Sigmoid colon (tissue), 7 donors: ENCODE results near the gene TRH. TPM values are rescaled to one million over a fixed set of nuclear protein-coding genes. Genes with fewer than 3 reads are reported as not detected.

Experiments used
- DNase-seq: peaks from one replicate; pipeline ENCODE4 v3.0.0-alpha.2; 2019
- H3K27ac ChIP-seq, 4 donors: fragments of 200-600 bp; sonication (generic); one replicate each; pipeline ENCODE4 v1.5.1; 2016 to 2019; ENCODE audit warnings: mild to moderate bottlenecking in 1 of 4
- H3K27me3 ChIP-seq, 3 donors: fragments of 200-600 bp; sonication (generic); one replicate each; pipeline ENCODE4 v1.5.1; 2019; ENCODE audit warnings: mild to moderate bottlenecking in 1 of 3
- H3K36me3 ChIP-seq, 4 donors: fragments of 200-600 bp; sonication (generic); one replicate each; pipeline ENCODE4 v1.5.1; 2016 to 2019
- H3K4me1 ChIP-seq, 4 donors: fragments of 200-600 bp; sonication (generic); one replicate each; pipeline ENCODE4 v1.5.1; 2017 to 2019
- H3K4me3 ChIP-seq, 4 donors: fragments of 200-600 bp; sonication (generic); one replicate each; pipeline ENCODE4 v1.5.1; 2017 to 2019; ENCODE audit warnings: mild to moderate bottlenecking in 2 of 4, moderate library complexity in 1 of 4
- H3K9me3 ChIP-seq, 4 donors: fragments of 200-600 bp in 3 of 4; sonication (generic) in 3 of 4; one replicate each; pipeline versions ENCODE4 v1.5.1 to v1.6.1; 2013 to 2019
- EP300 ChIP-seq, 4 donors: sonication (generic); formaldehyde crosslinking; IDR thresholded peaks; one replicate each; pipeline ENCODE4 v1.6.1; 2017; ENCODE audit warnings: antibody characterized with exemption in 4 of 4
- POLR2A ChIP-seq, 2 donors: fragments of 450-650 bp; IDR thresholded peaks; one replicate each; pipeline ENCODE4 v1.6.1; 2016; ENCODE audit warnings: antibody characterized with exemption in 2 of 2, mild to moderate bottlenecking in 2 of 2, moderate library complexity in 2 of 2
- POLR2AphosphoS5 ChIP-seq, 4 donors: sonication (generic); formaldehyde crosslinking; IDR thresholded peaks; one replicate each; pipeline ENCODE4 v1.6.1; 2017; ENCODE audit warnings: antibody characterized with exemption in 4 of 4
- WGBS, 2 donors: extraction: QIAGEN DNeasy Blood & Tissue Kit; methylation state at CpG; one replicate each; pipeline ENCODE4 v1.1.7; 2013; 5-methylcytosine and 5-hydroxymethylcytosine counted together
- intact Hi-C: fragments of 100-400 bp; cut with DNase I; formaldehyde crosslinking; loops from one replicate; pipeline ENCODE4 v1.15.1; 2023
- polyA plus RNA-seq, 3 donors: library from polyadenylated mRNA; stranded (reverse); fragments of 200-250 nt; gene quantifications; one replicate each; pipeline ENCODE4 v1.2.3, GENCODE V29; 2013
- total RNA-seq, 4 donors: library from RNA; depleted of rRNA; stranded (reverse); fragments of >200 nt; gene quantifications; one replicate each; pipeline ENCODE4 v1.1.0, GENCODE V29; 2016
- TF ChIP-seq, protein P1 (sequence below), 4 experiments: fragments of 450-650 bp in 3 of 4; fragments of 200-600 bp in 1 of 4; IDR thresholded peaks; one replicate each; pipeline ENCODE4 v1.5.1; 2016 to 2019; ENCODE audit warnings: antibody characterized with exemption in 4 of 4, mild to moderate bottlenecking in 3 of 4, moderate library complexity in 2 of 4
- donor health status: healthy with polysubstance abuse.
- donor health status: Bipolar disorder and iron deficiency.
- donor health status: healthy.

TRH gene
- total and polyA plus RNA-seq, 7 donors = 0.03 TPM; not detected in 6

DNA sequence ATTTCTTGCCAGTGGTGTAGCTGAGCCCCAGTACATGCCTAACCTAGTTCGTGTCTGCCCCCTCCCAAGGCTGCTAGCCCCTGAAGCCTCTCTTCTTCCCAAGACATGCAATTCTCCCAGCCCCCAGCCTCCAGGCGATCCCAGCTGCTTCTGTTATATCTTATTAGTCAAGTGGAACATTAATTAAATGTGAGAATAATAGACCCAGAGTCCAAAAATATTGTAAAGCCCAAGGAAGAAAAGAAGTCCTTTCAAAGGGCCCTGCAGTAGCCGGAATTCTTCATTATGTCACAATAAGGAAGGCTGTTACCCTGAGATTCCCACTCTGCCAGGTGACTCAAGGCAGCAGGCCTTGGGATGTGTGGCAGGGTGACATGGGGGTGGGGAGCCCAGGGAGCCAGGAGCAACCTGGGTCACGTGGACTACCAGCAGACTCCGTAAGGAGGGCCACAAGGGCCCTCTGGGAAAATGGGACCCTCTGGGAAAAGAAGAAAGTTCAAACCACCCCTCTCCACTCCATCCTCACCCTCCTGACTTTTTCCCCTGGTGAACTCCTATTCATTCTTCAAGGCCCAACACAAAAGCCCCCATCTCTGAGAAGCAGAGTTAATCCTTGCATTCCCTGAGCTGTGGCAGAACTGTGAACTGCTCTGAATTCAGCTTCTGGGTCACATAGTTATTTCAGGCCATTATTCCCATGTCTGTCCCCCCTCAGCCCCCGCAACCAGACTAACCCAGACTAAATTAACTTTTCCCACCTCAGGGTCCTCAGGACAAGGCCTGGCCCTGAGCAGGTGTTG is 21.8 kb upstream of the TRH start:
- TF ChIP-seq POLR2AphosphoS5 (IDR thresholded peaks at IDR 0.05) (no peak), EP300 (IDR thresholded peaks at IDR 0.05) (no peak), POLR2A (IDR thresholded peaks at IDR 0.05) (no peak)
- TF ChIP-seq, protein P1, sequence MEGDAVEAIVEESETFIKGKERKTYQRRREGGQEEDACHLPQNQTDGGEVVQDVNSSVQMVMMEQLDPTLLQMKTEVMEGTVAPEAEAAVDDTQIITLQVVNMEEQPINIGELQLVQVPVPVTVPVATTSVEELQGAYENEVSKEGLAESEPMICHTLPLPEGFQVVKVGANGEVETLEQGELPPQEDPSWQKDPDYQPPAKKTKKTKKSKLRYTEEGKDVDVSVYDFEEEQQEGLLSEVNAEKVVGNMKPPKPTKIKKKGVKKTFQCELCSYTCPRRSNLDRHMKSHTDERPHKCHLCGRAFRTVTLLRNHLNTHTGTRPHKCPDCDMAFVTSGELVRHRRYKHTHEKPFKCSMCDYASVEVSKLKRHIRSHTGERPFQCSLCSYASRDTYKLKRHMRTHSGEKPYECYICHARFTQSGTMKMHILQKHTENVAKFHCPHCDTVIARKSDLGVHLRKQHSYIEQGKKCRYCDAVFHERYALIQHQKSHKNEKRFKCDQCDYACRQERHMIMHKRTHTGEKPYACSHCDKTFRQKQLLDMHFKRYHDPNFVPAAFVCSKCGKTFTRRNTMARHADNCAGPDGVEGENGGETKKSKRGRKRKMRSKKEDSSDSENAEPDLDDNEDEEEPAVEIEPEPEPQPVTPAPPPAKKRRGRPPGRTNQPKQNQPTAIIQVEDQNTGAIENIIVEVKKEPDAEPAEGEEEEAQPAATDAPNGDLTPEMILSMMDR (IDR thresholded peaks at IDR 0.05) = no peak
- no peaks in the 10 kb centered on the region for H3K4me1 ChIP-seq
- no peaks in the 10 kb centered on the region for H3K9me3 ChIP-seq
- no peak overlapping the region for H3K4me3 ChIP-seq
- H3K27me3 ChIP-seq = no peaks in the 10 kb centered on the region
- WGBS, 2 donors = 83 to 90% methylated on average over 6 of the region's 6 CpGs
- DNase-seq = no peak
- H3K27ac ChIP-seq = no peak overlapping the region
- intact Hi-C loops = no loop called here
- no peaks in the 10 kb centered on the region for H3K36me3 ChIP-seq

DNA sequence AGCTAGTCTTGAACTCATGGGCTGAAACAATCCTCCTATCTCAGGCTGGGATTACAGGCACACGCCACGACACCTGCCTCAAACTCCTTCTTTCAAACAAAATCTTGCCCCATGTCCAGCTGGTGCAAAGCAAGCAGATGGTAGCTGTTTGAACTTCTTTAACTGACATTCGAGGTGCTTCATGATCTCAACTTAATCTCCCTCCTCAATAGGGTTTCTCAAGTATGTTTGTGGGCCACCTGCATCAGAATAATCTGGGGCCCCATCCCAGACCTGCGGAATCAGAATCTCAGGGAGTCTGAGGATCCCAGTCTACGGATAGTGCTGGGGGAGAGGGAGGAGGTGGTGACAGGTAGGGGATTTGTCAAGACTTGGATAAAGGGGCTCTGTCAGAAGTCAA is 20.9 kb upstream of the TRH start:
- Histone ChIP-seq H3K27me3 (no peaks in the 10 kb centered on the region), H3K4me3 (no peak overlapping the region), H3K4me1 (no peaks in the 10 kb centered on the region), H3K9me3 (no peaks in the 10 kb centered on the region), H3K27ac (no peak overlapping the region), H3K36me3 (no peaks in the 10 kb centered on the region)
- no peak for DNase-seq
- TF ChIP-seq, protein P1 (IDR thresholded peaks at IDR 0.05) = no peak
- TF ChIP-seq EP300 (IDR thresholded peaks at IDR 0.05) = no peak
- no peak for TF ChIP-seq POLR2AphosphoS5 (IDR thresholded peaks at IDR 0.05)
- TF ChIP-seq POLR2A (IDR thresholded peaks at IDR 0.05) = no peak
- 53 to 55% methylated on average over 5 of the region's 5 CpGs for WGBS, 2 donors
- intact Hi-C loops = no loop called here

DNA sequence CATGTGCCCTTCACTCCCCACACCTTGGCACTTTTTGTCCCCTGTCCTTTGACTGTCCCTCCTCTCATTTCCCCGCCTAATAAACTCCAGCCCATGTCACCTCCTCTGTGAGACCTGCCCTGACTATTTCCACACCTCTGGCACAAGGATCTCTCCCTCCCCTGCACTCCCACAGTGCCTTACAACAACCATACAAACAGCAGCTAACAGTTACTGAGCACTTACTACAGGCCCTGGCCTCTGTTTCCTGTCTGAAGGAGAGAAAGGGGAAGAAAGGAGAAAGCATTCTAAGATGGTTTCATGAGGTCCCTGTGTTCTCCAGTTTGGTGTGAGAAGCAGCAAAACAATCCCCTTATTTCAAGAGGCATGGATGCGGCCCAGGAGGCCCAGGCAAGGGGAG is 20.0 kb upstream of the TRH start:
- Histone ChIP-seq H3K4me3 (no peak overlapping the region), H3K27me3 (no peaks in the 10 kb centered on the region), H3K9me3 (no peaks in the 10 kb centered on the region), H3K4me1 (no peaks in the 10 kb centered on the region), H3K27ac (no peak overlapping the region), H3K36me3 (no peaks in the 10 kb centered on the region)
- intact Hi-C loops = no loop called here
- 65 to 67% methylated on average over 2 of the region's 2 CpGs for WGBS, 2 donors
- TF ChIP-seq, protein P1 (IDR thresholded peaks at IDR 0.05) = no peak
- TF ChIP-seq POLR2AphosphoS5 (IDR thresholded peaks at IDR 0.05) (no peak), POLR2A (IDR thresholded peaks at IDR 0.05) (no peak), EP300 (IDR thresholded peaks at IDR 0.05) (no peak)
- no peak for DNase-seq

DNA sequence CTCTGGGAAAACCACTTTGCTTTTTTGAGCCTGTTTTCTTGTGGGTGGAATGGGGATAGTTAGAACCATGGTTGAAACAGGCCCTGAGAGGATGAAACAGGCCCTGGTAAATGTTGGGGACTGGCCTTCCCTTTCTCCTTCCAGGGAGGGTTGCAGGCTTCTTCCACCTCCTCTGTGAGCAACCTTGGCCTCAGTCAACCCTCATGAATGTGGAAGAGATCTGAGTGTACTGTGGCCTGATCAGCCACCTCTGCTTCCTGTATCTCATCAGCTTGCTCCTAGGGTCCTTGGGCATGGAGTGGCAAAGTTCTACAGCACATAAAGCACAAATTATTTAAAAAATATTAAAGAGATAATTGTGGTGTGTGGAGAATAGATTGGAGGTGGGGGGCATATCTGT is 17.6 kb upstream of the TRH start:
- H3K27ac ChIP-seq = no peak overlapping the region
- no peak for TF ChIP-seq EP300 (IDR thresholded peaks at IDR 0.05)
- TF ChIP-seq POLR2A (IDR thresholded peaks at IDR 0.05) = no peak
- TF ChIP-seq, protein P1 (IDR thresholded peaks at IDR 0.05) = no peak
- TF ChIP-seq POLR2AphosphoS5 (IDR thresholded peaks at IDR 0.05) = no peak
- H3K4me1 ChIP-seq = no peaks in the 10 kb centered on the region
- H3K4me3 ChIP-seq = no peak overlapping the region
- intact Hi-C loops = no loop called here
- H3K27me3 ChIP-seq = no peaks in the 10 kb centered on the region
- no peaks in the 10 kb centered on the region for H3K9me3 ChIP-seq
- H3K36me3 ChIP-seq = no peaks in the 10 kb centered on the region
- DNase-seq = no peak

DNA sequence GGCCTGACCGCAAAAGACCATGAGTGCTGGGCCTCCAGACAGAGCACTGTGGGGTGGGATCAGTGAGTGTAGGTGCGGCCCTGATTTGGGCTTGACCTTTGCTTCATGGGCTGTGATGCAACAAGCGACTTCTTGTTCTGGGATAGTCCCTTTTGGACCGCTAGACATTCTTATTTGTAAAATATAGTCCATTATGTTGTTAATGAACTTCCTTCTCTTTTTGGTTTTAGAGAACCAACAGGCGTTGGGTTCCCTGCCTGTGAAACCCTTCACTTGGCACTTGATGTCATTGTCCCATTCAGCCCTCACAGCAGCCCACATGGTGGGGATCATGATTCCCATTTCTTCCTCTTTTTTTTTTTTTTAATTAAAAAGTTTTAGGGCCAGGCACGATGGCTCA is 15.8 kb upstream of the TRH start:
- no peak overlapping the region for H3K27ac ChIP-seq

More for the DNA sequence above, 15.8 kb upstream of the TRH start:
- intact Hi-C loops = no loop called here
- WGBS, 2 donors = 54 to 61% methylated on average over 6 of the region's 6 CpGs
- H3K36me3 ChIP-seq = no peaks in the 10 kb centered on the region
- DNase-seq = no peak
- H3K9me3 ChIP-seq = no peaks in the 10 kb centered on the region
- H3K4me1 ChIP-seq = no peaks in the 10 kb centered on the region
- no peak overlapping the region for H3K4me3 ChIP-seq
- no peaks in the 10 kb centered on the region for H3K27me3 ChIP-seq
- TF ChIP-seq POLR2AphosphoS5 (IDR thresholded peaks at IDR 0.05) (no peak), EP300 (IDR thresholded peaks at IDR 0.05) (no peak), POLR2A (IDR thresholded peaks at IDR 0.05) (no peak)
- TF ChIP-seq, protein P1 (IDR thresholded peaks at IDR 0.05) = no peak
